MM.1S (cell line): ENCODE data around the gene CTNNBL1.

Experiments
- DNase-seq: peaks from one replicate; pipeline ENCODE4 v3.0.0-alpha.2; 2015
- H2AFZ ChIP-seq: fragments of 300-600 bp; sonication (generic); 2 replicates; pipeline ENCODE4 v1.6.0; 2016; ENCODE audit warnings: antibody characterized with exemption, low read length
- H3F3A ChIP-seq: fragments of 300-600 bp; sonication (generic); 2 replicates; pipeline ENCODE4 v1.6.1; 2016; ENCODE audit warnings: mild to moderate bottlenecking, antibody characterized with exemption, low read length, moderate library complexity, mixed read lengths; ENCODE audit not compliant: insufficient read depth
- H3K27ac ChIP-seq: fragments of 300-600 bp; sonication (generic); 2 replicates; pipeline ENCODE4 v1.5.1; 2016; ENCODE audit warnings: mild to moderate bottlenecking, low read length
- H3K27me3 ChIP-seq: fragments of 300-600 bp; sonication (generic); replicated peaks from 2 replicates; pipeline ENCODE4 v1.6.0; 2016; ENCODE audit warnings: low read length; ENCODE audit not compliant: insufficient read depth
- H3K36me3 ChIP-seq: fragments of 300-600 bp; sonication (generic); replicated peaks from 2 replicates; pipeline ENCODE4 v1.6.1; 2016; ENCODE audit warnings: mild to moderate bottlenecking, low read length, mixed read lengths; ENCODE audit not compliant: insufficient read depth
- H3K4me1 ChIP-seq: fragments of 300-600 bp; sonication (generic); 2 replicates; pipeline ENCODE4 v1.6.1; 2016; ENCODE audit warnings: low read length, mixed read lengths
- H3K4me2 ChIP-seq: fragments of 300-600 bp; sonication (generic); 2 replicates; pipeline ENCODE4 v1.6.0; 2016; ENCODE audit warnings: low read depth, low read length
- H3K4me3 ChIP-seq: fragments of 300-600 bp; sonication (generic); 2 replicates; pipeline ENCODE4 v1.5.1; 2016; ENCODE audit warnings: low read length, mixed read lengths
- H3K79me2 ChIP-seq: fragments of 300-600 bp; sonication (generic); 2 replicates; pipeline ENCODE4 v1.6.1; 2016; ENCODE audit warnings: mixed run types, low read length, mixed read lengths
- H3K9ac ChIP-seq: fragments of 300-600 bp; sonication (generic); 2 replicates; pipeline ENCODE4 v1.6.1; 2016; ENCODE audit warnings: low read length, mixed read lengths
- H3K9me2 ChIP-seq: fragments of 300-600 bp; sonication (generic); replicated peaks from 2 replicates; pipeline ENCODE4 v1.6.1; 2016; ENCODE audit warnings: mild to moderate bottlenecking, low read length, mixed read lengths; ENCODE audit not compliant: insufficient read depth
- H3K9me3 ChIP-seq: fragments of 300-600 bp; sonication (generic); replicated peaks from 2 replicates; pipeline ENCODE4 v1.6.1; 2016; ENCODE audit warnings: mild to moderate bottlenecking, low read length, mixed read lengths; ENCODE audit not compliant: insufficient read depth
- H4K20me1 ChIP-seq: fragments of 300-600 bp; sonication (generic); 2 replicates; pipeline ENCODE4 v1.6.1; 2016; ENCODE audit warnings: mild to moderate bottlenecking, low read length, moderate library complexity, mixed read lengths; ENCODE audit not compliant: insufficient read depth
- CTCF ChIP-seq: fragments of 300-600 bp; sonication (generic); IDR thresholded peaks from 2 replicates; pipeline ENCODE4 v1.5.1; 2016; ENCODE audit warnings: antibody characterized with exemption, low read length, mixed read lengths
- EZH2 ChIP-seq: fragments of 300-600 bp; sonication (generic); optimal IDR thresholded peaks from 2 replicates; pipeline ENCODE3; 2017; ENCODE audit warnings: low read depth, mild to moderate bottlenecking, antibody characterized with exemption, low read length, mixed read lengths
- EZH2phosphoT487 ChIP-seq: fragments of 300-600 bp; sonication (generic); IDR thresholded peaks from 2 replicates; pipeline ENCODE4 v1.6.1; 2018; ENCODE audit warnings: antibody characterized with exemption, low read length

The CTNNBL1 gene

GRCh38 chr20:37755665-37756064, 61.8 kb downstream of the CTNNBL1 start:
- Histone ChIP-seq H4K20me1 (no peaks in the 10 kb centered on the region), H3K79me2 (no peaks in the 10 kb centered on the region)

GRCh38 chr20:37756234-37756633, 62.4 kb downstream of the CTNNBL1 start:
- H3K4me1 ChIP-seq = no peaks in the 10 kb centered on the region
- H3K27ac ChIP-seq = no peak overlapping the region
- H3K4me3 ChIP-seq = no peak overlapping the region
- H3K27me3 ChIP-seq = no peaks in the 10 kb centered on the region
- TF ChIP-seq CTCF = no peak
- no peak for TF ChIP-seq EZH2phosphoT487
- no peak for TF ChIP-seq EZH2
- no peaks in the 10 kb centered on the region for H3K9me3 ChIP-seq
- no peaks in the 10 kb centered on the region for H3K79me2 ChIP-seq
- H3K9me2 ChIP-seq = no peaks in the 10 kb centered on the region
- no peaks in the 10 kb centered on the region for H3F3A ChIP-seq
- H4K20me1 ChIP-seq = no peaks in the 10 kb centered on the region
- DNase-seq = no peak
- H3K4me2 ChIP-seq = no peak overlapping the region
- no peak overlapping the region for H3K9ac ChIP-seq
- H3K36me3 ChIP-seq = no peaks in the 10 kb centered on the region
- H2AFZ ChIP-seq = no peak overlapping the region

More at GRCh38 chr20:37755665-37756064, 61.8 kb downstream of the CTNNBL1 start:
- no peak overlapping the region for H3K27ac ChIP-seq
- H3K9ac ChIP-seq = no peak overlapping the region
- no peaks in the 10 kb centered on the region for H3K9me2 ChIP-seq
- H3K4me3 ChIP-seq = no peak overlapping the region
- no peak for DNase-seq
- no peaks in the 10 kb centered on the region for H3K4me1 ChIP-seq
- no peaks in the 10 kb centered on the region for H3K36me3 ChIP-seq
- H2AFZ ChIP-seq = no peak overlapping the region
- no peaks in the 10 kb centered on the region for H3K27me3 ChIP-seq
- no peaks in the 10 kb centered on the region for H3K9me3 ChIP-seq
- no peak overlapping the region for H3K4me2 ChIP-seq
- no peaks in the 10 kb centered on the region for H3F3A ChIP-seq
- no peak for TF ChIP-seq EZH2phosphoT487
- TF ChIP-seq EZH2 = no peak
- no peak for TF ChIP-seq CTCF

- Histone ChIP-seq H3K4me3 (no peak overlapping the region), H3K9ac (no peak overlapping the region), H3K9me3 (no peaks in the 10 kb centered on the region), H3F3A (no peaks in the 10 kb centered on the region), H3K27me3 (no peaks in the 10 kb centered on the region), H3K36me3 (no peaks in the 10 kb centered on the region), H3K27ac (no peak overlapping the region), H2AFZ (no peak overlapping the region), H3K4me2 (no peak overlapping the region), H4K20me1 (no peaks in the 10 kb centered on the region), H3K4me1 (no peaks in the 10 kb centered on the region), H3K9me2 (no peaks in the 10 kb centered on the region), H3K79me2 (no peaks in the 10 kb centered on the region)
- TF ChIP-seq EZH2phosphoT487 (no peak), EZH2 (no peak), CTCF (no peak)
- no peak for DNase-seq
Measured at GRCh38 chr20:37757550-37757949, 63.7 kb downstream of the CTNNBL1 start.
